SK-N-SH treated with all-trans-retinoic acid at 6 μM for 48 hours (cell line): ENCODE data around the gene THAP5.

Source experiments
- ESRRG ChIP-seq: fragments of 250-450 bp; sonication (Bioruptor Pico); IDR thresholded peaks from 2 replicates; pipeline ENCODE4 v1.6.1; 2021; ENCODE audit warnings: mild to moderate bottlenecking
- GLIS3 ChIP-seq: fragments of 250-450 bp; sonication (Bioruptor Pico); IDR thresholded peaks from 2 replicates; pipeline ENCODE4 v1.5.0; 2020; ENCODE audit warnings: mild to moderate bottlenecking, moderate library complexity
- OSR1 ChIP-seq: fragments of 250-450 bp; sonication (Bioruptor Pico); IDR thresholded peaks from 2 replicates; pipeline ENCODE4 v1.8.0; 2022; ENCODE audit warnings: moderate library complexity, mild to moderate bottlenecking, inconsistent platforms
- RARB ChIP-seq: fragments of 250-450 bp; sonication (Bioruptor Pico); IDR thresholded peaks from 2 replicates; pipeline ENCODE4 v1.8.0; 2021; ENCODE audit warnings: mild to moderate bottlenecking, moderate library complexity
- SNAI2 ChIP-seq: fragments of 250-450 bp; sonication (Bioruptor Pico); IDR thresholded peaks from 2 replicates; pipeline ENCODE4 v1.5.0; 2020; ENCODE audit warnings: mild to moderate bottlenecking, moderate library complexity

DNA sequence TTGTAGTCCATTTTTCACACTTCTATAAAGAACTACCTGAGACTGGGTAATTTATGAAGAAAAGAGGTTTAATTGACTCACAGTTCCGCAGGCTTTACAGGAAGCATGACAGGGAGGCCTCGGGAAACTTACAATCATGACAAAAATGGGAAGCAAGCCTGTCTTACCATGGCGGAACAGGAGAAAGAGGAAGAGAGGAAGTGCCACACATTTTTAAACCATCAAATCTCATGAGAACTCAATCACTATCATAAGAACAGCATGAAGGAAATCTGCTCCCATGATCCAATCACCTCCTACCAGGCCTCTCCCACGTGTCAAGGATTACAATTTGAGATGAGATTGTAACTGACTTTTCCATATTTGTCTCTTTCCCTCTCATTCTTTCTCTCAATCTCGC lies 34.2 kb downstream of the THAP5 start:
- TF ChIP-seq RARB (CRISPR knock-in tag) (no peak), OSR1 (CRISPR knock-in tag) (no peak), GLIS3 (CRISPR knock-in tag) (no peak), ESRRG (no peak), SNAI2 (CRISPR knock-in tag) (no peak)
